WTC11 (cell line): ENCODE measurements around the gene CAPN2. TPM values are rescaled to one million over a fixed set of nuclear protein-coding genes. Genes with fewer than 3 reads are reported as not detected.

Experiments used
- ATAC-seq: fragments of 200-7000 bp; cut with Tn5 transposase; 2 replicates; pipeline ENCODE4 v1.10.0; 2021; ENCODE audit warnings: mild to moderate bottlenecking, moderate library complexity
- CTCF ChIA-PET: fragments of 300-600 bp; sonication (Branson Sonifier 250); formaldehyde crosslinking; loops from one replicate; lab custom pipeline; 2021; ENCODE audit warnings: antibody characterized with exemption; lab: Charles Lee
- POLR2A ChIA-PET: fragments of 350-600 bp; sonication (Branson Sonifier 250); formaldehyde crosslinking; loops from one replicate; lab custom pipeline; 2021; ENCODE audit warnings: antibody characterized with exemption; lab: Charles Lee
- DNase-seq: peaks from one replicate; pipeline ENCODE4 v3.0.0; 2021; ENCODE audit warnings: low spot score
- H3K27ac Mint-ChIP-seq: 2 replicates; pipeline ENCODE4 v1.8.0; 2021; ENCODE audit warnings: mixed read lengths
- H3K27me3 Mint-ChIP-seq: 2 replicates; pipeline ENCODE4 v1.8.0; 2021; ENCODE audit warnings: low read depth, mild to moderate bottlenecking, moderate library complexity, mixed read lengths
- H3K36me3 Mint-ChIP-seq: 2 replicates; pipeline ENCODE4 v1.8.0; 2021; ENCODE audit warnings: mixed read lengths
- H3K4me1 Mint-ChIP-seq: 2 replicates; pipeline ENCODE4 v1.8.0; 2022; ENCODE audit warnings: mixed read lengths
- H3K4me3 Mint-ChIP-seq: 2 replicates; pipeline ENCODE4 v1.8.0; 2021; ENCODE audit warnings: mild to moderate bottlenecking, moderate library complexity, mixed read lengths
- H3K9me3 Mint-ChIP-seq: 2 replicates; pipeline ENCODE4 v1.8.0; 2021; ENCODE audit warnings: mixed read lengths
- AFF4 ChIP-seq: sonication (generic); formaldehyde crosslinking; IDR thresholded peaks from 2 replicates; pipeline ENCODE4 v1.8.1; 2023; ENCODE audit warnings: mild to moderate bottlenecking, missing genetic modification reagents, borderline replicate concordance
- CBFB ChIP-seq: sonication (generic); formaldehyde crosslinking; IDR thresholded peaks from 2 replicates; pipeline ENCODE4 v1.8.1; 2022; ENCODE audit warnings: mild to moderate bottlenecking, low read depth, missing genetic modification reagents
- CREM ChIP-seq: sonication (generic); formaldehyde crosslinking; IDR thresholded peaks from 2 replicates; pipeline ENCODE4 v1.8.1; 2022; ENCODE audit warnings: mild to moderate bottlenecking, missing genetic modification reagents, moderate library complexity
- CTCF ChIP-seq: fragments of 200-600 bp; IDR thresholded peaks from 2 replicates; pipeline ENCODE4 v1.8.0; 2022; ENCODE audit warnings: antibody characterized with exemption
- ESRRA ChIP-seq: sonication (generic); formaldehyde crosslinking; IDR thresholded peaks from 2 replicates; pipeline ENCODE4 v1.8.1; 2022; ENCODE audit warnings: mild to moderate bottlenecking, missing genetic modification reagents, borderline replicate concordance
- ETV6 ChIP-seq: sonication (generic); formaldehyde crosslinking; IDR thresholded peaks from 2 replicates; pipeline ENCODE4 v1.8.1; 2022; ENCODE audit warnings: mild to moderate bottlenecking, missing genetic modification reagents
- FOXP1 ChIP-seq: sonication (generic); formaldehyde crosslinking; IDR thresholded peaks from 2 replicates; pipeline ENCODE4 v1.8.0; 2022; ENCODE audit warnings: missing genetic modification reagents, mild to moderate bottlenecking, moderate library complexity, borderline replicate concordance
- HMGXB4 ChIP-seq: sonication (generic); formaldehyde crosslinking; IDR thresholded peaks from 2 replicates; pipeline ENCODE4 v1.8.1; 2023; ENCODE audit warnings: mild to moderate bottlenecking, moderate library complexity, missing genetic modification reagents
- IRF2 ChIP-seq: sonication (generic); formaldehyde crosslinking; IDR thresholded peaks from 2 replicates; pipeline ENCODE4 v1.8.0; 2022; ENCODE audit warnings: low read depth, missing genetic modification reagents, borderline replicate concordance
- MAX ChIP-seq: sonication (generic); formaldehyde crosslinking; IDR thresholded peaks from 2 replicates; pipeline ENCODE4 v1.8.0; 2022; ENCODE audit warnings: mild to moderate bottlenecking, missing genetic modification reagents
- NR3C1 ChIP-seq: sonication (generic); formaldehyde crosslinking; conservative IDR thresholded peaks from 2 replicates; pipeline ENCODE4 v1.8.1; 2023; ENCODE audit warnings: low read depth, mild to moderate bottlenecking, missing genetic modification reagents
- OVOL2 ChIP-seq: fragments of 250-450 bp; sonication (Bioruptor Pico); IDR thresholded peaks from 2 replicates; pipeline ENCODE4 v1.9.0; 2021; ENCODE audit warnings: mild to moderate bottlenecking, borderline replicate concordance
- ZNF138 ChIP-seq: sonication (generic); formaldehyde crosslinking; conservative IDR thresholded peaks from 2 replicates; pipeline ENCODE4 v1.8.1; 2022; ENCODE audit warnings: mild to moderate bottlenecking, moderate library complexity, missing genetic modification reagents
- ZNF532 ChIP-seq: fragments of 250-450 bp; sonication (Bioruptor Pico); IDR thresholded peaks from 2 replicates; pipeline ENCODE4 v1.9.0; 2021; ENCODE audit warnings: mild to moderate bottlenecking, borderline replicate concordance
- total RNA-seq: library from RNA; stranded (reverse); gene quantifications from 3 replicates; pipeline ENCODE4 v1.2.3, GENCODE V29; 2021

Gene CAPN2
- total RNA-seq, 1 experiment from 2014 or later: 21.3 TPM

GRCh38 chr1:223670458-223671159, 41.7 kb upstream of the CAPN2 start:
- TF ChIP-seq CTCF (peak; percentile 63; the same call in 1 of the 2 replicates), OVOL2 (CRISPR knock-in tag) (no peak), NR3C1 (CRISPR knock-in tag) (no peak), ZNF532 (CRISPR knock-in tag) (no peak), IRF2 (CRISPR knock-in tag) (no peak), FOXP1 (CRISPR knock-in tag) (no peak), CBFB (CRISPR knock-in tag) (no peak), ZNF138 (CRISPR knock-in tag) (no peak), MAX (CRISPR knock-in tag) (no peak), HMGXB4 (no peak), CREM (CRISPR knock-in tag) (no peak), ETV6 (CRISPR knock-in tag) (0 out of 2 replicates have a peak, but pooled peaks have one; percentile 34)
- TF ChIP-seq, all 79 proteins: peak for 2
- peak; percentile 97 for ATAC-seq
- H3K4me1 Mint-ChIP-seq: peaks cover 3% of the 10 kb centered on the region; the same call in 1 of the 2 replicates
- peaks cover 31% of the 10 kb centered on the region for H3K9me3 Mint-ChIP-seq
- DNase-seq: peak; percentile 66
- H3K4me3 Mint-ChIP-seq: no peak overlapping the region
- POLR2A ChIA-PET: no interaction called here
- CTCF ChIA-PET: interaction anchor here (0.5 to 2.0 kb wide), 37 partner anchors 9 to 582 kb away, joined by 3 to 14 read pairs (median 4); partner anchors contain the start of genes CCDC185 and SUSD4
- H3K36me3 Mint-ChIP-seq: peaks cover 26% of the 10 kb centered on the region
- H3K27ac Mint-ChIP-seq: no peak overlapping the region
- H3K27me3 Mint-ChIP-seq: peaks cover 10% of the 10 kb centered on the region

- Mint-ChIP-seq H3K9me3 (peaks cover 42% of the 10 kb centered on the region), H3K27me3 (peaks cover 10% of the 10 kb centered on the region), H3K4me1 (peaks cover 3% of the 10 kb centered on the region; the same call in 1 of the 2 replicates), H3K4me3 (no peak overlapping the region), H3K27ac (no peak overlapping the region), H3K36me3 (peaks cover 34% of the 10 kb centered on the region)
- ATAC-seq (no peak; the same call in 1 of the 2 replicates), DNase-seq (no peak)
- POLR2A ChIA-PET: no interaction called here
- CTCF ChIA-PET: interaction anchor here (1.0 to 2.2 kb wide), 2 partner anchors 118 to 541 kb away, joined by 4 to 6 read pairs; no protein-coding TSS in a partner anchor
- TF ChIP-seq ESRRA (no peak), AFF4 (CRISPR knock-in tag) (no peak)
These were observed 38.0 kb upstream of the CAPN2 start for GRCh38 chr1:223674119-223674890.
